ENCODE results near the gene DMD.

GRCh38 chrX:31228909-31229308 is 1982.4 kb downstream of the DMD start:
- no peak for TF ChIP-seq CTCF (conservative IDR thresholded peaks at IDR 0.05; ENCODE audit: low read length)
- TF ChIP-seq EZH2phosphoT487 (IDR thresholded peaks at IDR 0.05; ENCODE audit: borderline replicate concordance): no peak
